Measurements from ENCODE around the gene CACNG4.

Gene CACNG4

DNA sequence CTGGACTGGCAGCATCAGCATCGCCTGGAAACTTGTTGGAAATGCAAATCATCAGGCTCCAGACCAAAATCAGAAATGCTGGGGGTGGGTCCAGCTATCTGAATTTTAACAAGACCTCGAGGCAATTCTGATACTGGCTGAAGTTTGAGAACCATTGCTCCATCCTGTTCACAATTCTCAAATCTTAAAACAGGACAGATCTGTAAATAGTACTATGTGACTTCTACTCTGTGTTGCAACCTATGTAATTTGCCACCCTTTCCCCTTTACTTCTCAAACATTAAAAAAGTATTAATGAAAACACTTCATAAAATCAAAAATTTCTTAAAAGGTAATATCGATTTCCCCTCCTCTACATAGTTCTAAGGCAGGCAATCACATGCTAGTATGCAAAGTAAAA is 108.4 kb downstream of the CACNG4 start:
- DNase-seq, result no peak

GRCh38 chr17:67074781-67075180 is 110.3 kb downstream of the CACNG4 start:
- DNase-seq, result no peak

DNA sequence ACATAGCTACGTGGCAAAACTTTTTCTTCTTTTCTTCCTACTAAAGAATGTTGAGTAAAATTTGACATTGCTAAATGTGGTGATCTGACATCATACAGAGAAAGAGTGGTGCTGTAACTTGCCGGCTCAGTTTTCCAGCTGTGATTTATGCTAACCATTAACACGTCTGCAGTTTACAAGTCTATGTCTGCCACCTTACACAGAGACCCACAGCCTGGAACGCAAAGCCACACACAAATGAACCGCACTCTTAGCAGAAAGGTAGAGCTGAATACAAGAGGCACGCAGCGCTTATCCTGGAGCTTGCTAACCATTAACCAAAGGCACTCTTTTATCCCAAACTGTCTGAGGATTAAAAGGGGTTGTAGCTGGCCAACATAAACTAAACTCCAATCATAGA is 111.8 kb downstream of the CACNG4 start:
- no peak for DNase-seq

DNA sequence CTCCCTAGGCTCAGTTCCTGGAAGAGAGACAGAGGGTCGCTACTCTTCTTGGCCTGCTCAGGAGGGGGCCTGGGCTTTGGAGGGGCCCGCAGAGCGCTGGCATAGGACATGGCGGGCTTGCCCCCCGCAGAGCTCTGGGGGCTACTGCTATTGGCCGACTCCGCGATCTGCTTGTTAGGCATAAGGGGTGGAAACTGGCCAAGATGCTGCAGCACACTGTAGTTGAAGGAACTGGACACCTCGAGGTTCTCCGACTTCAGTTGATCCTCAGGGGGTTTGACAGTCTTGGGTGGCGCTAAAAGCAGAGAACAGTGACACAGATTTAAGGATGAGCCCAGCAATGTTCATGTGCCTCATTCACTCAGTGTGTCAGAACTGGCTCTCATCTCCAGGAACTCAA is 113.8 kb downstream of the CACNG4 start:
- no peak for DNase-seq

GRCh38 chr17:67079491-67079890 is 115.0 kb downstream of the CACNG4 start:
- DNase-seq, result no peak

DNA sequence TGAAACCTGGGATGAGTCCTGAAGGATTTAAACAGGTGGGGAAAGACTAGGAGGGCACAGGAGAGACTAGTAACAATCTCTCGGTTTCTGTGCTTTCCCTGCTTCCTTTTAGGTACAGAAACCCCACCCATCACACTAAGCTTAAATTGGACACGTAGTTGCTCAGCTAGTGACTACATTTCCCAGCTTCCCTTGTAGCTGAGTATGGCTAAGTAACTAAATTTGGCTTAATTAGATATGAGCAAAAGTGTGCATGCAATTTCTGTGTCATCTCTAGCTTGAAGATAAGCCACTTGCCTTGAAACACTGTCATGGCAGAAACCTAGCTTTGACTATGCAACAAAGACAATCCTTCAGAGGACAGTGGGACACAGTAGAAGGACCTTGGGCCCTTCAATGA is 116.3 kb downstream of the CACNG4 start:
- DNase-seq, result no peak

GRCh38 chr17:67082107-67082506 is 117.6 kb downstream of the CACNG4 start:
- DNase-seq, result no peak

Data from eye (tissue), 1 donor.